Measurements from ENCODE around the gene PIGQ.

Gene PIGQ

DNA sequence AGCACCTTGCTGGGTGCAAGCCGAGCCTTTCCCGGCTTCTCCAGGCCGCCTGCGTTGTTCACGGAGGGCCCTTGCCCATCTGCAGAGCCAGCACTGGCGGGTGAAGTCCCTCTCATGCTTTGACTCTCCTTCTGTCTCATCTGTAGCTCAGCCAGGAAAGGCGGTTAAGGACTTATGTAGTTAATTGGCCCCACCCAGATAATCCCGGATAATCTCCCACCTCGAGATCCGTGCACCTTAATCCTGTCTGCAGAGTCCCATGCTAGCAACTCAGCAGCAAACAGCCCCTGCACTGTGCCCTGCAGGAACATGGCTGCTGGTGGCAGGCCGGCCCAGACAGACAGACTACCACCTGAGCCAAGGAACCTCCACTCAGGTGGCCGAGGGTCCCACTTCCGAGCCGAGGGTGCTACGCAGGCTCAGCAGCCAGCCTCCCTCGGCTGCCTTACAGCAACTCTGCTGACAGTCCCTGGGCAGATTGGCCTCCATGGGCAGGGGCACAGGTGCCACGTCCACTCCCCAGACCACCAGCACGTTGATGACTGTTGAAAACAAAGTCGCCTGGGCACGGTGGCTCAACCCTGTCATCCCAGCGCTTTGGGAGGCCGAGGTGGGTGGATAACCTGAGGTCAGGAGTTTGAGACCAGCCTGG is 37.0 kb downstream of the PIGQ start:
- no peak for DNase-seq (ENCODE audit: low read depth)

DNA sequence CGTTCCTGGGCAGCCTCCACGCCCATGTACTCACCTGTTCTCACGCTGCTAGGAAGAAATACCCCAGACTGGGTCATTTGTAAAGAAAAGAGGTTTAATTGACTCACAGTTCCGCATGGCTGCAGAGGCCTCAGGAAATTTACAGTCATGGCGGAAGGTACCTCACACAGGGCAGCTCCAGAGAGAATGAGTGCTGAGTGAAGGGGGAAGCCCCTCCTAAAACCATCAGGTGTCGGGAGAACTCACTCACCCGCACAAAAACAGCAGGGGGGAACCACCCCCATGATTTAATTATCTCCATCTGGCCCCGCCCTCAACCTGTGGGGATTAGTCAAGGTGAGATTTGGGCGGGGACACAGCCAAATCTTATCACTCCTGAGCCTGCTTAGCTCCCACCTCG is 38.3 kb downstream of the PIGQ start:
- DNase-seq (ENCODE audit: low read depth): no peak

GRCh38 chr16:609316-609715 is 39.5 kb downstream of the PIGQ start:
- no peak for DNase-seq (ENCODE audit: low read depth)

DNA sequence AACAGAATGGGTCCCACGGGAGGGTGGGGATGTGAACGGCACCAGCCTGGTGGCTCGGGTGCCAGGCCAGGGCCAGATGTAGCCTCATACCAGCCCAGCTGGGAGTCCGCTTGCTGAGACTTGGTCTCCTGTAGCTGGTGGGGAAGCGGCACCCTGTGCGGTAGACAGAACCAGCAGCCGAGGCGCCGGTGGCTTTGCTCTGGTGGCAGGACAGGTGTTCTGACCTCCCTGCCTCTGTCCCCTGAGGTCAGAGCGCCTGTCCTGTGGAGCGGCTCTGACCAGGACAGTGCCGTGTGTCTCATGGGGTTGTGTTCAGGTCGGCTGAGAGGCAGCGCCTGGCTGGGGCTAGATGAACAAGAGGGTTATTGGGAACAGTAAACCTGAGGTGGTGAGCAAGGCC is 40.2 kb downstream of the PIGQ start:
- no peak for DNase-seq (ENCODE audit: low read depth)

DNA sequence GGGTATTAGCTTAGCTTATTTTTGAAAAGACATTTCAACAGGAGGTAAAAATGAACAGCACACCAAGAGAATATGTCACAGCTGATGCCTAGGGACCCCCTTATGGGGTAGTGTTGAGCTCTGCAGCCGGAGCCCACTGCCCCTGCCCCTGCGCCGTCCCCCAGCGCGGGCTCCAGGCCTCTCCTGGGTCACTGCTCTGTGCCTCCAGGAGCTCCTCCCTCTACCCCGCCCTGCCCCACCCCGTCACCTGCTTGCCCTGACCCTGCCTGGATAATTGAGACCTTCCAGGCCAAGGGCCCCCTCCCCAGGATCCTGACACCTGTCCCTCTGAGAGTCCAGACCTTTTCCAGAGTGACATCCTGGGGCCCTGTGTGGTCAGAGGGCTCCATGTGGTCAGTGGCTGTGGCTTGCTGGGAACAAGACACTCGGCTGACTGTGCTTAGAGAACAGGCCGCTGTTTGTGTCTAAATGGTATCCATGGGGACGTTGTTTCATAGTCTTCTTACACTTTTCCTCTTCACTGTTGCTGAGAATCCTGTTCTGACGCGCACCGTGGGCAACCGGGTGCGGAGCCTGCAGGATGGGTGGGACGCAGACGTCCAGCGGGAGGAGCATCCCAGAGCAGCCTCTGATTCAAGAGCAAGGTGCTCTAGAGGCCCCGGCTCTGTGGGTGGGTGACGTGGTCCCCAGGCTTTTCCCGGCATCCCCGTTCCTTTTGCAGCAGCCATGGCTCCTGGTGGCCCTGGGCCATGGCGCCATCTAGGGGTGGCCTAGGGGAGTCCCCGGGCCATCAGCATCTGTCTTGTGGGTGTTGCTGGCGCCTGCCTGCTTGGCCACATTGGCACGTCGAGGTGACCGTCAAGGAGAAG is 41.0 kb downstream of the PIGQ start:
- DNase-seq (ENCODE audit: low read depth): peak; percentile 22

DNA sequence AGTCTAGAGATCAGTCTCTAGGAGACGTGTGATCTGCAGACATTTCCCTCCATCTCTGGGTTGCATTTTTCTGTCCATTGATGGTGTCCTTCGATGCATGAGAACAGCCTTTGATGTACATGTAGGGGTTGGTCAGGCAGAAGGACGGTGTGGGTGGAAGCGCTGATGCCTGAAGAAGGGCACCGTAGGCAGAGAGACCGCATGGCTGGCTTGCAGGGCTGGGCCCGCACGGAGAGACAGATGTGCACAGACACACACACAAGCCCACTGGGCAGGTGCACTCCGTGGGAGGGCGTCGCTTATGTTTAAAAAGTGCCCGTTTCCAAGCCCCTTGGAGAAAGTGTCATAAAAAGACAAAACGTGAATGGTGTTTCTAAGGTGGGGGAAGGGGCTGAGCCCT is 45.4 kb downstream of the PIGQ start:
- no peak for DNase-seq (ENCODE audit: low read depth)

DNA sequence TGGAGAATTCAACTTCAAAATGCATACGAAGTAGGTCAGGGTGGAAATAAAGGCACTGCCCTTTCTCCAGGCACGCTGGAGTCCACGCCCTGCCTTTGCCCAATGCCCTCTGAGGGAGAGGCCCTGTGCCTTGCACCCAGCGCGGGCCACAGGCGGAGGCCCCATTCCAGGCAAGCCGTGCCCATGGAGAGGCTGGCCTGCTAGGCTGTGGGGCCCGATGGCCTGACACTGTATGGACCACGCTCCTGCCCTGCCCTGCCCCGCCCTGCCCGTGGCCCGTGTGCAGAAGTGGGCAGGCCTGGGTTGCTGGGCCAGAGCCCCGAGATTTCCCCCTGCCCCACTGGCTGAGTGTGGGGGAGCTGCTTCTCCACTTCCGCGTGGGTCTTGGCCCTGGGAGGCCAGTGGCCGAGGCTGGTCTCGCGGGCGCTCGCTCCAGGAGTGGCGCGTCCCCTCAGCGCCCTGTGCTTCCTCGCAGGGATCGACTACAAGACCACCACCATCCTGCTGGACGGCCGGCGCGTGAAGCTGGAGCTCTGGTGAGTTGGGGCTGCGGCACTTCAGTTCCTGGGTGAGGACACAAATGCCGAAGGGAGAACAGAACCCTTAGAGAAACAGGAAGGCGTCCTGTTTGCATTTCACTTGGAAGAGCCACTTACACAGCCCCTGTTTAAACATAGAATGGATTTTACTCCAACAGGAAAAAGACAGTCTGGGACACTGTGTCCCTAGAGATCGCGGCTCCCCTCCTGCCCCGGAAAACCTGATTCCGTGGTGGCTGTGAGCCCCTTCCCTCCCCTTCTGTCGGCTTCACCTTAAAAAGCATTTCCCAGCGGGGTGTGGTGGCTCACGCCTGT is 47.2 kb downstream of the PIGQ start:
- DNase-seq (ENCODE audit: low read depth): no peak

DNA sequence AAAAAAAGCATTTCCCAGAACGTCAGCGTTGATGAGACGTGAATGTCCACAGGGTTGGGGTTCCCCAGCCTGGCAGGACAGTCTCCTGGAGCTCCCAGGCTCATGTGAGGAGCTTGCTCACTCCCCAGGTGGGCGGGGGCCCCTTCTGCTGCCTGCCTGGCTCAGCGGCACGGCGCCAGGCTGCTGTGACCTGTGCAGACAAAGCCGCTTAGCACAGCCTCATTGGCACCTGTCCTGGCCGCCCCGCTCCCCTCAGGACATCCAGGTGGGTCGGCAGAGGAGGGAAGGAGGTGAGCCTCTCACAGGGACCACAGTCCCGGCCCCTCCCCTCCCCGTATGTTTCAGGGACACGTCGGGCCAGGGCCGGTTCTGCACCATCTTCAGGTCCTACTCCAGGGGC is 48.1 kb downstream of the PIGQ start:
- DNase-seq (ENCODE audit: low read depth): no peak

GRCh38 chr16:619476-620100 is 49.8 kb downstream of the PIGQ start:
- no peak for DNase-seq (ENCODE audit: low read depth)

DNA sequence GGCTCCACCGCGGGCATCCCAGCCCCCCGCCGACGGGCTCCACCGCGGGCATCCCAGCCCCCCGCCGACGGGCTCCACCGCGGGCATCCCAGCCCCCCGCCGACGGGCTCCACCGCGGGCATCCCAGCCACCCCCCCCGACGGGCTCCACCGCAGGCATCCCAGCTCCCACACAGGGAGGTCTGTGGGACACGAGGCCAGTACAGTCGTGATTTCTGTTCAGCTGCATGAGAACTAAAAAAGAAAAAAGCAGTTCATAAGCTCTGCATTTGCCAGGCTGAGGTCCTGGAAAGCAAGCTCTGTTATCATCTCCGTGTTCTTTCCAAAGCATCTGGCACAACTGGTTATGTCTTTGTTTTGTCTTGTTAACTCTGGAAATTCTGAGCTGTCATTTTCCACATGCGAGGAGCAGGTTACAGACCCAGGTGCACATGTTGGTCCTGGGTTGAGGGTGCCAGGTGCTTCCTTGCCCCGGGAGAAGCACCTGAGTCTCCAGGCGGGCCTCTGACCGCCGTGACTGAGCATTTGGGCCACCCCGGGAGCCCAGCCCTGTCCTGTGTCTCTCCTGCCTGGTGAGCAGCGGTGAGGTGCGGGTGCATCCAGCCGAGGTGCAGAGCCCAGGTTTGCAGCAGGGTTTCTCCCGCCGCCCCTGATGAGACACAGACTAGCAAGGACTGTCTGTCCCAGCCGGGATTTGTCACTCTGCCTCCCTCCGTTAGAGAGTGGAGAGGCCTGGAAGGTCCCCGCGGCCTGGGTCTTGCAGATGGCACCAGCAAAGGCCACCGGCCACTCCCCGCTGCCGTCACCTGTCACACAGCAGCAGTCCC is 51.1 kb downstream of the PIGQ start:
- DNase-seq (ENCODE audit: low read depth): no peak

DNA sequence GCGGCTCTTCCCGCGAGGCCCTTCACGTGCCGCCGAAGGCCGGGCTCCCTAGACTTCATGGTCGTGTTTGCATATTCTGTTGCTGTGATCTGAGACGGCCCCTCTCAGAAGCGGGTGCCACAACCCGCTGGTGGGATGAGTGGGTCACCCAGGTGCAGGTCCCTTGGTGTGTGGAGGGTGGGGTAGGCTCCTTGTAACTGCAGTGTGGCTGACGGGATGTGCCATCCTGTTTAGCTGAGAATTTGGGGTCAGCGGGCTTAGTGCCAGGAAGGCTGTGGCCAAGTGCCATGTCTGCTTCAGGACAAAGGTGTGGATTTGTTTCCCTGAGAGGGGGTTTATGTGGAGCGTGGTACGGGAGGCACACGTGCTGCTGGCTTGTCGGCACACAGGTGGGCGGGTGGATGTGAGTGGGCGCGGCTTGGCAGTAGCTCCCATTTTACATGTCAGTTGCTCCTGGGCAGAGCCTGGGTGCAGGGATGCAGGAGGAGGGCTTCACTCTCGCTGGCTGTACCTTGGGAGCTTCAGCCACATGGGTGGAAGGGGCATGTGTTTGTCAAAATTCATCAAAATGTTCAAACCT is 51.8 kb downstream of the PIGQ start:
- no peak for DNase-seq (ENCODE audit: low read depth)

- DNase-seq (ENCODE audit: low read depth): no peak
These were observed 53.1 kb downstream of the PIGQ start for GRCh38 chr16:622920-623280.

DNA sequence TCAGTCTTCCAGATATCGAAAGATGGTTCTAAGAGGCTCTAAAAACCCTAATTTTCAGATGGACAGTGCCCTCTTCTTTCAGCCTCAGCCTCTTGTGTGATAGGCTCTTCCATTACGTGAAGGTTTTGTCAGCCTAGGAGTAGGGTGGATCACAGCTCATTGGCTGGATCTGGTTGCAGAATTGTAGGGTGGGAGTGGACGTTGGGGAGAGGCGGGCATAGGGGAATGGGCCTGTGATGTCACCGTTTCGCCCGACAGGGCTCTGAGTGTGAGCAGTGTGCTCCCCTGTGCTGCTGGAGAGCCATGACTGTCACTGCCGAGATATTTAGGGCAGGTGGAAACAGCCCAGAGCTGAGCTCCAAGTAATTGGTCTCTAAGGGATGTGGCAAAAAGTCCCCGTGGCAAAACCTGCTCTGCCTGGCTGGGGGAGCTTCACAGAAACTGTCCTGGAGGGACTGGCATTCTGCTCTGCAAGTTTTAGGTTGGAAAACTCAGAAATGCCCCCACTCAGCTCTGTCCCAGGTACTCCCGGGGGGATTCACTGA is 54.8 kb downstream of the PIGQ start:
- no peak for DNase-seq (ENCODE audit: low read depth)

DNA sequence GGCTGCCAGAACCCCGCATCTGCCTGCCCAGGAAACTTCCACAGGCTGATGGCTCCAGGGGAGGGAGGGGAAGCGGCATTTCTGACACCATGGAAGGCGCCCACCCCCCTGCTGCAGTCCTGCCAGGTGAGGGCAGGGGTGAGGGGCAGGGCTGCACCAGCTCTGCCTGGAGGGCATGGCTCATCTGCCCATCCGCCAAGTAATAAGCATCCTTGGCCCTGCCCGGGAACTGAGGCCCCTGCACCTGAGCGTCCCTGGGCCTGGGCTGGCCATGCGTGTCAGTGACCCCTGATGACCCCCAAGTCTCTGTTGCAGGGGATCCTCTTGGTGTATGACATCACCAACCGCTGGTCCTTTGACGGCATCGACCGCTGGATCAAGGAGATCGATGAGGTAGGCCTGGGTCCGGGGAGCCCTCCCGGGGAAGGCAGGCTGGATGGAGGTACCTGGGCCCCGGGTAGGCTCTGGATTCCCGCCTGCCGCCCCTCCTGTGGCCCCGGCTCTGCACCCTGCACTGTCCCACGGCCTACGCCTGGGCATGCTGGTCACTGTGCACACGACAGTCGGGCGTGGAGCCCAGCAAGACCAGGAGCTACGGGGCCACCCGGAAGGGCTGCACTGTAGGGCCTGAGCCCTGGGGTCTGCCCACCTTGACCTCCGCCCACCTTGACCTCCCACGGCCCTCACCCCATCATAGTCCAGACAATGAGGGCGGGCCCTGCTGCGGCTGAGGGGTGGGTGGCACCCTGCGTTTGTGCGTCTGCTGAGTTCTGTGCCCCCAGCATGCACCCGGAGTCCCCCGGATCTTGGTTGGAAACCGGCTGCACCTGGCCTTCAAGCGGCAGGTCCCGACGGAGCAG is 55.6 kb downstream of the PIGQ start:
- no peak for DNase-seq (ENCODE audit: low read depth)

DNA sequence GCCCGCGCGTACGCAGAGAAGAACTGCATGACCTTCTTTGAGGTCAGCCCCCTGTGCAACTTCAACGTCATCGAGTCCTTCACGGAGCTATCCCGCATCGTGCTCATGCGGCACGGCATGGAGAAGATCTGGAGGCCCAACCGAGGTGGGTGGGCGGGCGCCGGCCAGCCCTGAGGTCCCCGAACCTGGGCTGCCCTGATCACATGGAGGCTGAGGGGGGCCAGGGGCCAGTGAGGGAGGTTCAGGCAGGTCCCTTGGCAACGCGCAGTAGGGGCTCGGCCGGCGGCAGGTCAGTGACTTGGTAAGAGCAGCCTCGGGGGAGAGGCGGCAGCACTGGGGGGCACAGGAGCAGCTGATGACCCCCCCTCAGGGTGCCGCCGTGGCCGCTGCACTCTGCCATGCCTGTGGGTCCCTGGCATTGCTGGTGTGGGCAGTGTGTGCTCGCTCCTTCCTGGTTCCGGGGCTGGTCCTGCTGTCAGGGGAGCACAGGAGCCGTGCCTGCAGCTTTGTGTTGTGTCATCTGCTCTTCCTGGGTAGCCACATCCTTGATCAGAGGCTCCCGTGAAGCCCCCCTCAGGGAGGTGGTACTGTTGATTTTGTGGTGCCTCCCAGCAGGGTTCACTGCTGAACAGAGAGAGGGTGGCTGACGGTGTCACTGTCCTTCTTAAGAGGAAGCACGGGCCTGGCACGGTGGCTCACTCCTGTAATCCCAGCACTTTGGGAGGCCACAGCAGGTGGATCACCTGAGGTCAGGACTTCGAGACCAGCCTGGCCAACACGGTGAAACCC is 56.4 kb downstream of the PIGQ start:
- DNase-seq (ENCODE audit: low read depth): no peak

- DNase-seq (ENCODE audit: low read depth): no peak
These were observed 57.2 kb downstream of the PIGQ start for GRCh38 chr16:626787-627453.

GRCh38 chr16:627454-628239 is 57.9 kb downstream of the PIGQ start:
- no peak for DNase-seq (ENCODE audit: low read depth)

All from stimulated activated CD8-positive, alpha-beta memory T cell treated with anti-CD3 and anti-CD28 coated beads, Interleukin-15, amount 100 ng/mL, for 1 hour (primary cell).